ENCODE data around the gene OCEL1. TPM values are rescaled to one million over a fixed set of nuclear protein-coding genes. Genes with fewer than 3 reads are reported as not detected.

Gene OCEL1
- total RNA-seq, 1 experiment from 2014 or later: 5.6 TPM

DNA sequence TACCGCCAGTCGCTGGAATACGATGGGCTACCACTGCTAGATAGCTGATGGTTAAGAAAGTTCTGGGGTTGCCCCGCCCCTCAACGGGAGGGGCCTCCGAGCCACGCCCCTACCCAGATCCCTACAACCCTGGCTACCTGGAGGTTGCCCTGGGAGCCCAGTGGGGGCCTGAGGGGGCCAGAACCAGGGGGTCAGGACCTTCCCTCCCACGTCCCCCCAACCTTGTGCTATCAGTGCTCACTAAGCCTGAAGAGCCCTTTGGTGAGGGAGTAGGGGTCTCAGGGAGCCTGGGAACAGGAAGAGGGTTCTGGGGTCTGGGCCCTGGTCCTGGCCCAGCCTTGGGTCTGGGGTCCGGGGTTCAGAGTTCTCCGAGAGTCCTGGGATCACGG is 8.9 kb downstream of the OCEL1 start:
- no peaks in the 10 kb centered on the region for H3K9me2 ChIP-seq (replicated peaks; ENCODE audit: low read length)
- H3K9me3 ChIP-seq (ENCODE audit: low read length): no peaks in the 10 kb centered on the region
- peak overlapping the region; percentile 61 for H3K4me3 ChIP-seq (ENCODE audit: low read length)
- no peak overlapping the region for H3K27ac ChIP-seq (ENCODE audit: low read length)
- DNase-seq: peak; percentile 46
- no peaks in the 10 kb centered on the region for H3F3A ChIP-seq (ENCODE audit: low read length, unreplicated experiment)
- POLR2A ChIA-PET (ENCODE audit: unreplicated experiment): no interaction called here
- peak; percentile 71 for ATAC-seq
- no peaks in the 10 kb centered on the region for H3K27me3 ChIP-seq (ENCODE audit: low read length)
- BruUV-seq (replicated peaks): no TSS peak
- H4K20me1 ChIP-seq (ENCODE audit: low read length): no peaks in the 10 kb centered on the region
- H3K4me1 ChIP-seq (ENCODE audit: insufficient read depth, low read length): no peaks in the 10 kb centered on the region; the same call in 1 of the 2 replicates
- CTCF ChIA-PET: no interaction called here
- H3K4me2 ChIP-seq (ENCODE audit: low read length): peak overlapping the region; percentile 66
- no peak overlapping the region for H2AFZ ChIP-seq (ENCODE audit: low read length)
- intact Hi-C loops (cut with micrococcal nuclease): no loop called here
- H3K36me3 ChIP-seq (ENCODE audit: low read depth, low read length): peaks cover 24% of the 10 kb centered on the region; the same call in 1 of the 2 replicates
- TF ChIP-seq CTCF (conservative IDR thresholded peaks at IDR 0.05; ENCODE audit: low read depth, low read length) (no peak), EZH2 (IDR thresholded peaks at IDR 0.05; ENCODE audit: low read length, unreplicated experiment) (no peak), EZH2phosphoT487 (IDR thresholded peaks at IDR 0.05; ENCODE audit: borderline replicate concordance, low read length) (no peak)
- H3K9ac ChIP-seq (ENCODE audit: low read length): peak overlapping the region; percentile 37
- H3K79me2 ChIP-seq (ENCODE audit: low read length): peaks cover 30% of the 10 kb centered on the region

- Histone ChIP-seq H3K27me3 (ENCODE audit: low read length) (no peaks in the 10 kb centered on the region), H3K79me2 (ENCODE audit: low read length) (peaks cover 35% of the 10 kb centered on the region), H2AFZ (ENCODE audit: low read length) (0 out of 2 replicates have a peak overlapping the region, but pooled peaks have one; percentile 34), H3K9ac (ENCODE audit: low read length) (peak overlapping the region; percentile 37), H3F3A (ENCODE audit: low read length, unreplicated experiment) (no peaks in the 10 kb centered on the region), H3K9me2 (replicated peaks; ENCODE audit: low read length) (no peaks in the 10 kb centered on the region), H3K4me3 (ENCODE audit: low read length) (peak overlapping the region; percentile 61), H3K36me3 (ENCODE audit: low read depth, low read length) (peaks cover 24% of the 10 kb centered on the region; the same call in 1 of the 2 replicates), H3K4me1 (ENCODE audit: insufficient read depth, low read length) (no peaks in the 10 kb centered on the region; the same call in 1 of the 2 replicates), H3K9me3 (ENCODE audit: low read length) (no peaks in the 10 kb centered on the region), H3K27ac (ENCODE audit: low read length) (no peak overlapping the region), H3K4me2 (ENCODE audit: low read length) (peak overlapping the region; percentile 66), H4K20me1 (ENCODE audit: low read length) (no peaks in the 10 kb centered on the region)
- BruUV-seq (replicated peaks): no TSS peak
- intact Hi-C loops (cut with micrococcal nuclease): no loop called here
- peak; percentile 74 for ATAC-seq
- ChIA-PET POLR2A (ENCODE audit: unreplicated experiment) (no interaction called here), CTCF (interaction anchor here (0.6 kb wide), 1 partner anchor 9 kb away, joined by 5 read pairs; no protein-coding TSS in a partner anchor)
- no peak for DNase-seq
- peak; percentile 25; the same call in 1 of the 2 replicates for TF ChIP-seq CTCF (conservative IDR thresholded peaks at IDR 0.05; ENCODE audit: low read depth, low read length)
- TF ChIP-seq EZH2 (IDR thresholded peaks at IDR 0.05; ENCODE audit: low read length, unreplicated experiment): no peak
- peak; percentile 59; the same call in 1 of the 2 replicates for TF ChIP-seq EZH2phosphoT487 (IDR thresholded peaks at IDR 0.05; ENCODE audit: borderline replicate concordance, low read length)
Measured at GRCh38 chr19:17235300-17235970, 9.4 kb downstream of the OCEL1 start.
